Stimulated activated CD8-positive, alpha-beta memory T cell treated with anti-CD3 and anti-CD28 coated beads, Interleukin-12 subunit alpha, Interleukin-12 subunit beta, amount 100 ng/mL, for 4 hours (primary cell): ENCODE measurements around the gene SLC8B1.

Experiments
- DNase-seq: peaks from one replicate; pipeline ENCODE4 v3.0.0-alpha.2; 2020; ENCODE audit warnings: low read depth

SLC8B1 gene

GRCh38 chr12:113268621-113269020 is 66.3 kb downstream of the SLC8B1 start:
- DNase-seq: no peak

DNA sequence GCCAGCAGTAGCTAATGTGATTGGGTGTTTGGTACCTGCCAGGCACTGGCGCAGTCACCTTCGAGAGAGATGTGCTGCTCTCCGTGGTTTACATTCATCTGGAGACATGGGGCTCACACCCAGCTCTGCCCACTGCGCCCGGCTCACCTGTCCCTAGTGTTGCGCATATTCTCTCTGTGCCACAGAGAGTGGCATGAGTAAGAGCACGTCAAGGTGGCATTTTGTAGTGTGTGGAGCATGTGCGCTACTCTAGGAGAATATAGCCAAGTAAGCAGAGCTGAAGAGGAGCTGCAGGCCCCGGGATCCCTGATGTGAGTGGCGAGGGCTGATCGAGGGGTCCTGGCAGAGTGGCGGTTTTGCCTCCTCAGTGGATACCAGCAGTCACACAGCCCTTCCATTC is 66.8 kb downstream of the SLC8B1 start:
- no peak for DNase-seq

GRCh38 chr12:113267621-113268020 is 67.3 kb downstream of the SLC8B1 start:
- no peak for DNase-seq

- no peak for DNase-seq
Measured at GRCh38 chr12:113266106-113266895, 68.6 kb downstream of the SLC8B1 start.

GRCh38 chr12:113263431-113263963 is 71.4 kb downstream of the SLC8B1 start:
- no peak for DNase-seq

- no peak for DNase-seq
Measured at GRCh38 chr12:113262710-113263109, 72.2 kb downstream of the SLC8B1 start.

DNA sequence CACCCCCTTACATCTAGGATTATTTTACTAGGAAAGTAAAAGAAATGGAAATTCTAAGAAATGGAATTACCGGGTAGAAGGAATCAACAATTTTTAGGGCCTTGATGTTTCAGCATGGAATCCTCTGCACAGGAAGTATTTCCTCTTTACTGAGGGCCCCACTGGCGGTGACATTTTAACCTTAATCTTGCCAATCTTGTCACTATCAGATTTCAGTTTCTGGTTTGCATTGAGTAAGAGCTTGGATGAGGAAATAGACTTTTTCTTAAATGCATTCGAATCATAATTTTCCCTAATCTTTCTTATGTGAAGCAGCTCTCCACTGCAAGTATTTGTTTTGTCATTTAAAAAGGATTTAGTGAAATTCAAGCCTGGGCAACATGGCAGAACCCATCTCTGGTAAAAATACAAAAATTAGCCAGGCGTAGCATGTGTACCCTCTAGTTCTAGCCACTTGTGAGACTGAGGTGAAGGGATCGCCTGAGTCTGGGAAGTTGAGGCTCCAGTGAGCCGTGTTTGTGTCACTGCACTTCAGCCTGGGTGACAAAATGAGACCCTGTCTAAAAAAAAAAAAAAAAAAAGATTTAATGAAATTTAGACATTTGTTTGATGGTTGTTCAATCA is 73.0 kb downstream of the SLC8B1 start:
- DNase-seq: no peak

DNA sequence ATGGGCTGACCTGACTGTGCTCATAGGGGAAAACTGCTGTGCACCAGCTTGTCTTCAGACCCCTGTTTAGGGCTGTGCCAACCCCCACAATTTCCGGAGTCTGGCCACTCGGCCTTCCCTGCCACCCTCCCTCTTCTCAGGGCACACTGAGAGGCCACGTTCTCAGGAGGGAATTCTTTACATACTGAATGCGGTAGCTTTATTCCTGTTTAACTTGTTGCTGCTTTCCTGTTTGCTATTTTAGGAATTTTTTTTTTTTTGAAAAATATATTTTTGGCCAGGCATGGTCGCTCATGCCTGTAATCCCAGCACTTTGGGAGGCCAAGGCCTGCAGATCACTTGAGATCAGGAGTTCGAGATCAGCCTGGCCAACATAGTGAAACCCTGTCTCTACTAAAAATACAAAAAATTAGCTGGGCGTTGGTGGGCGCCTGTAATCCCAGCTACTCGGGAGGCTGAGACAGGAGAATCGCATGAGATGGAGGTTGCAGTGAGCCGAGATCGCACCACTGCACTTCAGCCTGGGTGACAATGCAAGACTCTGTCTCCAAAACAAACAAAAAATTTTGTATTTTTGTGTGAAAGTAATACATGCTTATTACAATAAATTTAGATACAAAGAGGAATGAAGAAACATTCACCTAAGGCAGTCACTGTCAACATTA is 74.1 kb downstream of the SLC8B1 start:
- no peak for DNase-seq

DNA sequence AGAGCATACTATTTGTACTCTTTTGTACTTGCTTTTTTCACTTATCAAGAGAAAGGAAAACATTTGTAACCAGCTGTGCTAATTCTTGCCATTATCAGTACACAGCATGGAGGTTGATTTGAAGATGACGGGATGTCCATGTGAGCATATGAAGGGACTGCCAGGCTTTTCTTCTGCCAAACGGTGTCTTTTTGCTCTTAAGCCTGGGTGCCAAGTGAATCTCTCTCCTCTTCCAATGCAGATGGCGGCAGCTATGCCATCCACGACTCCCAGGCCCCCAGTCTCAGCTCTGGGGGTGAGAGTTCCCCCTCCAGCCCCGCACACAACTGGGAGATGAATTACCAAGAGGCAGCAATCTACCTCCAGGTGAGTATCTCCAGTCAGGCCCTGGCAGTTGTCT is 74.8 kb downstream of the SLC8B1 start:
- DNase-seq: no peak

GRCh38 chr12:113257564-113257963 is 77.3 kb downstream of the SLC8B1 start:
- no peak for DNase-seq

GRCh38 chr12:113254298-113254697 is 80.6 kb downstream of the SLC8B1 start:
- no peak for DNase-seq

DNA sequence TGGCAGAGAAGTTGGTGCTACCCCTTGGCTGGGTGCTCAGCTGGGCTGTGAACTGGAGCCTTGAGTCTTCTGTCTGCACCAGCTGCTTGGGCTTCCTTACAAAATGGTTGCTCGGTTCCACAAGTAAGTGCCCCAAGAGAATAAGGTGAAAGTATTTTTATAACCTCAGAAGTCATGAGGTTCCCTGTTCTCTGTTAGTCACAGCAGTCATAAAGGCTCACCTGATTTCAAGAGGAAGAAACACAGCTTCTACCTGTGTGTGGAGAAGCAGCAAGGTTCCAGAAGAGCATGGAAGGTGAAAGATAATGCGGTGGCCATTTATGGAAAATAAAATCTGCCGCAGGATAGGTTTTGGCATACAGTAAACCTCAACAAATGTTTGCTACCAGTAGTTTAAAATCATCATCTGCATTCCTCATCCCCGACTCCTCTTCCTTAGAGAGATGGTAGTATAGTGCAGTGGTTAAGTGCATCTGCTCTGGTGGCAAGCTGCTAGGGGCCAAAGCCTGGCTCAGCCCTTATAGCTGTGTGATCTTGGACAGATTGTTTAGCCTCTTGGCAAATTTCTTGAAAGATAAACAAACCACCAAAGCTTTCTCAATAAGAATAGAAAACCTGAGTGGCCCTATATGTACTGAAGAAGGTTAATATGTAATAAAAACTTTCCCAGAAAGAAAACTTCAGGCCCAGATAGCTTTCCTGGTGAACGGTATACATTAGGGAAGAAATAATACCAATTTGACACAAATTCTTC is 81.2 kb downstream of the SLC8B1 start:
- DNase-seq: no peak

DNA sequence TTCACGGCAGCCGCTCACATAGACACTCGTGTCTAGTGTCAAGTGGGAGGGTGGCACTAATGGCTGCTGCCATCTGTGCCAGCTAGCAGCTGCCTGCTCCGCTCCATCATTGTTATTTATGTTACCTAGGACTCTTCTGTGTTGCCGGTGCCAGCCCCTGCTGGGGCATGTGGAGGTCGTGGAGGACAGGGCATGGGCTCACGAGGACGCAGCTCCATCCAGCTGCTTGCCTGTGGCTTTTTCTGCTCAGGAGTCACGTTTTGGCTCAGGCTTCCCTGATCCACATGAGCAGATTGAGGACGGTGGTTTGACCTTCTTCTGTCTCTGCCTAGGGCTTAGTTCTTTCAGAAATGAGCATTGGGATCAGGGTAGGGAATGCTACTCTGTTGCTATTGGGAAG is 82.4 kb downstream of the SLC8B1 start:
- no peak for DNase-seq

GRCh38 chr12:113251404-113252070 is 83.4 kb downstream of the SLC8B1 start:
- no peak for DNase-seq

- no peak for DNase-seq
Measured at GRCh38 chr12:113250045-113250444, 84.9 kb downstream of the SLC8B1 start.

- DNase-seq: no peak
Measured at GRCh38 chr12:113249546-113249945, 85.4 kb downstream of the SLC8B1 start.

- DNase-seq: no peak
Measured at GRCh38 chr12:113248842-113249435, 86.0 kb downstream of the SLC8B1 start.
